GM23338 (cell line): ENCODE data around the gene ETNPPL. TPM values are rescaled to one million over a fixed set of nuclear protein-coding genes. Genes with fewer than 3 reads are reported as not detected.

Experiments
- ATAC-seq: fragments of 200-7000 bp; cut with Tn5 transposase; 3 replicates; pipeline ENCODE4 v1.9.1; 2020
- DNase-seq: peaks from one replicate; pipeline ENCODE4 v3.0.0-alpha.2; 2015; ENCODE audit warnings: low spot score
- H2AFZ ChIP-seq: fragments of 200-600 bp; sonication (generic); 2 replicates; pipeline ENCODE4 v1.8.0; 2016; ENCODE audit warnings: antibody characterized with exemption, mild to moderate bottlenecking, moderate library complexity
- H3F3A ChIP-seq: fragments of 200-600 bp; sonication (generic); replicated peaks from 2 replicates; pipeline ENCODE4 v1.8.0; 2017; ENCODE audit warnings: antibody characterized with exemption, mixed run types, low read depth
- H3K27ac ChIP-seq: fragments of 200-600 bp; sonication (generic); 2 replicates; pipeline ENCODE4 v1.6.1; 2016; ENCODE audit warnings: low read depth
- H3K27me3 ChIP-seq: fragments of 200-600 bp; sonication (generic); 2 replicates; pipeline ENCODE4 v1.8.0; 2016; ENCODE audit warnings: mild to moderate bottlenecking, mixed run types, moderate library complexity; ENCODE audit not compliant: insufficient read depth
- H3K36me3 ChIP-seq: fragments of 200-600 bp; sonication (generic); 2 replicates; pipeline ENCODE4 v1.8.0; 2016; ENCODE audit warnings: mild to moderate bottlenecking; ENCODE audit not compliant: insufficient read depth
- H3K4me1 ChIP-seq: fragments of 200-600 bp; sonication (generic); 2 replicates; pipeline ENCODE4 v1.8.0; 2016; ENCODE audit warnings: mild to moderate bottlenecking, moderate library complexity; ENCODE audit not compliant: insufficient read depth
- H3K4me2 ChIP-seq: fragments of 200-600 bp; sonication (generic); 2 replicates; pipeline ENCODE4 v1.7.1; 2017; ENCODE audit warnings: mixed run types
- H3K4me3 ChIP-seq: fragments of 200-600 bp; sonication (generic); 2 replicates; pipeline ENCODE4 v1.6.1; 2016; ENCODE audit warnings: mixed run types
- H3K79me2 ChIP-seq: fragments of 200-600 bp; sonication (generic); replicated peaks from 2 replicates; pipeline ENCODE4 v1.8.0; 2017; ENCODE audit warnings: mild to moderate bottlenecking; ENCODE audit not compliant: insufficient read depth
- H3K9me2 ChIP-seq: fragments of 200-600 bp; sonication (generic); 2 replicates; pipeline ENCODE4 v1.8.0; 2017; ENCODE audit not compliant: insufficient read depth
- H4K20me1 ChIP-seq: fragments of 200-600 bp; sonication (generic); replicated peaks from 2 replicates; pipeline ENCODE4 v1.8.0; 2017; ENCODE audit warnings: mild to moderate bottlenecking; ENCODE audit not compliant: insufficient read depth
- H3K27ac Mint-ChIP-seq: 2 replicates; pipeline ENCODE4 v1.8.0; 2020; ENCODE audit warnings: inconsistent platforms, mild to moderate bottlenecking, moderate library complexity, mixed read lengths
- H3K27me3 Mint-ChIP-seq: 3 replicates; pipeline ENCODE4 v1.8.0; 2022; ENCODE audit warnings: low read depth, mild to moderate bottlenecking, moderate library complexity, mixed read lengths, inconsistent platforms; ENCODE audit not compliant: insufficient read depth, poor library complexity
- H3K36me3 Mint-ChIP-seq: 3 replicates; pipeline ENCODE4 v1.8.0; 2021; ENCODE audit warnings: low read depth, mild to moderate bottlenecking, inconsistent platforms, moderate library complexity, mixed read lengths
- H3K4me1 Mint-ChIP-seq: 3 replicates; pipeline ENCODE4 v1.8.0; 2020; ENCODE audit warnings: mild to moderate bottlenecking, inconsistent platforms, mixed read lengths
- H3K4me3 Mint-ChIP-seq: 3 replicates; pipeline ENCODE4 v1.8.0; 2021; ENCODE audit warnings: moderate library complexity, mild to moderate bottlenecking, inconsistent platforms, mixed read lengths
- H3K9me3 Mint-ChIP-seq: 3 replicates; pipeline ENCODE4 v1.8.0; 2020; ENCODE audit warnings: moderate library complexity, mild to moderate bottlenecking, inconsistent platforms, mixed read lengths
- CREB1 ChIP-seq: fragments of 250-450 bp; sonication (Bioruptor Pico); IDR thresholded peaks from 2 replicates; pipeline ENCODE4 v1.5.0; 2020; ENCODE audit warnings: low read depth, mild to moderate bottlenecking, moderate library complexity
- EZH2phosphoT487 ChIP-seq: fragments of 200-600 bp; sonication (generic); IDR thresholded peaks from one replicate; pipeline ENCODE4 v1.8.1; 2018; ENCODE audit warnings: antibody characterized with exemption; ENCODE audit not compliant: unreplicated experiment
- JUNB ChIP-seq: IDR thresholded peaks from one replicate; pipeline ENCODE4 v1.6.1; 2016; ENCODE audit warnings: antibody characterized with exemption; ENCODE audit not compliant: unreplicated experiment
- NANOG ChIP-seq: IDR thresholded peaks from 2 replicates; pipeline ENCODE4 v1.6.1; 2016; ENCODE audit warnings: antibody characterized with exemption, borderline replicate concordance
- POLR2AphosphoS5 ChIP-seq: IDR thresholded peaks from 2 replicates; pipeline ENCODE4 v1.6.1; 2016; ENCODE audit warnings: antibody characterized with exemption, low read depth
- STAT1 ChIP-seq: IDR thresholded peaks from one replicate; pipeline ENCODE4 v1.6.1; 2016; ENCODE audit warnings: antibody characterized with exemption; ENCODE audit not compliant: unreplicated experiment
- ZNF114 ChIP-seq: fragments of 250-450 bp; sonication (Bioruptor Pico); IDR thresholded peaks from 2 replicates; pipeline ENCODE4 v1.5.0; 2020; ENCODE audit warnings: mild to moderate bottlenecking, moderate library complexity
- ZNF331 ChIP-seq: fragments of 250-450 bp; sonication (Bioruptor Pico); IDR thresholded peaks from 2 replicates; pipeline ENCODE4 v1.5.0; 2020; ENCODE audit warnings: low read depth, mild to moderate bottlenecking, moderate library complexity
- long read RNA-seq: library from polyadenylated mRNA; unstranded; transcript quantifications from one replicate; pipeline ENCODE4 v2.0.0, GENCODE V29; 2020; ENCODE audit not compliant: unreplicated experiment
- polyA plus RNA-seq: library from polyadenylated mRNA; unstranded; fragments of >200 nt; fragmentation: Nextera tagmentation; extraction: Ambion mirVana; gene quantifications from 2 replicates; pipeline ENCODE4 v1.2.1, GENCODE V29; 2016
- total RNA-seq: library from RNA; depleted of rRNA; stranded (reverse); fragments of >200 nt; shearing (Covaris generic); gene quantifications from 2 replicates; pipeline ENCODE4 v1.2.3, GENCODE V29; 2014; rRNA removed
- TF ChIP-seq, protein P1 (sequence below): IDR thresholded peaks from one replicate; pipeline ENCODE4 v1.6.1; 2018; ENCODE audit warnings: antibody characterized with exemption; ENCODE audit not compliant: unreplicated experiment
- TF ChIP-seq, protein P2 (sequence below), 2 experiments: fragments of 200-600 bp in 1 of 2; sonication (generic) in 1 of 2; conservative IDR thresholded peaks; 2 replicates each; pipeline versions ENCODE4 v1.5.1 to v1.6.1; 2016 to 2017; ENCODE audit warnings: antibody characterized with exemption in 2 of 2, low read depth in 2 of 2, mild to moderate bottlenecking in 2 of 2, moderate library complexity in 1 of 2

The ETNPPL gene
- total RNA-seq (1.3 and 1.5 TPM in 2 replicates), polyA plus RNA-seq (1.2 and 1.4 TPM in 2 replicates)
- long read RNA-seq, partial matches to known transcripts, result 0 of 1 reads
- long read RNA-seq, other reads (novel, unspliced or antisense), result 1 of 1 reads

DNA sequence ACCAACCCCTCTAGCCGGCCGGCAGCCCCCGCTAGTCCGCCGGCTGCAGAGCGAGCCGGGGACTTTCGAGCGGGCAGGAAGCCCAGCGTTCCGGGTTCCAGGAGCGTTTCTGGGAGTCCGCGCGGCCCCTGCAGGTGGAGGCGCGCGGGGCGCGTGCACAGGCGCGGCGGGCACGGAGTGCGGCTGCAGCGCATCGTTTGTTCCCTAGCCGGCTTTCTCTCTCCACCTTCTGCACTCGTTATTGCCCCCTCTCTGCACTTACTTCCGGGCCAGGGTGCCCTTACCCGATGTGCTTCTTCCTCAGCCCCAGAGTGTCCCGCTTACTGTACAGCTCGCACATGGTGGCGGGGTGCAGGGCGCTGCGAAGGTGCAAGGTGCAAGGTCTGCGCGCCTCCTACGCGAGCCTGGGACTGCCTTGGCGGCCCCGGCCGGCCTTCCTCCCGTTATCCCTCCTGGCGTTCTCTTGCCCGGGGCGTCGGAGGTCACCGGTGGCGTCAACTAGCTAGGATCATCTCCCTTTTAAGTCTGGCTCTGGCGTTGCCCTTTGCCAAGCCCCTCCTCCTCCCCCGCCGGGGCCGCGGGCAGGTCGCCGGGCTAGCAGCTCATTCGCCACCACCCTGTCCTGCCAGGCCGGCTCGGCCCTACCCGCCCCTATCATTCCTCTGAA, at the start of gene ETNPPL:
Gene ETNPPL (minus strand): TSS at position 495 of the 667 bp plus-strand sequence. CDS start 155 bp downstream, at position 340.
- no peaks in the 10 kb centered on the region for H3K9me3 Mint-ChIP-seq
- Histone ChIP-seq H2AFZ (peak within 1 kb of the TSS; percentile 100), H3K36me3 (no peaks in the 10 kb centered on the region), H3K4me3 (peak within 1 kb of the TSS; percentile 91), H3F3A (peaks cover 7% of the 10 kb centered on the region; the same call in 1 of the 2 replicates), H3K27me3 (peaks cover 32% of the 10 kb centered on the region), H3K27ac (no peak within 1 kb of the TSS), H3K9me2 (no peaks in the 10 kb centered on the region), H4K20me1 (no peaks in the 10 kb centered on the region), H3K4me1 (peaks cover 12% of the 10 kb centered on the region), H3K4me2 (peak within 1 kb of the TSS; percentile 99), H3K79me2 (no peaks in the 10 kb centered on the region)
- peak; percentile 89 for ATAC-seq
- H3K4me3 Mint-ChIP-seq, result peak within 1 kb of the TSS; percentile 78
- TF ChIP-seq STAT1 (no peak), ZNF331 (no peak)
- TF ChIP-seq, protein P1, sequence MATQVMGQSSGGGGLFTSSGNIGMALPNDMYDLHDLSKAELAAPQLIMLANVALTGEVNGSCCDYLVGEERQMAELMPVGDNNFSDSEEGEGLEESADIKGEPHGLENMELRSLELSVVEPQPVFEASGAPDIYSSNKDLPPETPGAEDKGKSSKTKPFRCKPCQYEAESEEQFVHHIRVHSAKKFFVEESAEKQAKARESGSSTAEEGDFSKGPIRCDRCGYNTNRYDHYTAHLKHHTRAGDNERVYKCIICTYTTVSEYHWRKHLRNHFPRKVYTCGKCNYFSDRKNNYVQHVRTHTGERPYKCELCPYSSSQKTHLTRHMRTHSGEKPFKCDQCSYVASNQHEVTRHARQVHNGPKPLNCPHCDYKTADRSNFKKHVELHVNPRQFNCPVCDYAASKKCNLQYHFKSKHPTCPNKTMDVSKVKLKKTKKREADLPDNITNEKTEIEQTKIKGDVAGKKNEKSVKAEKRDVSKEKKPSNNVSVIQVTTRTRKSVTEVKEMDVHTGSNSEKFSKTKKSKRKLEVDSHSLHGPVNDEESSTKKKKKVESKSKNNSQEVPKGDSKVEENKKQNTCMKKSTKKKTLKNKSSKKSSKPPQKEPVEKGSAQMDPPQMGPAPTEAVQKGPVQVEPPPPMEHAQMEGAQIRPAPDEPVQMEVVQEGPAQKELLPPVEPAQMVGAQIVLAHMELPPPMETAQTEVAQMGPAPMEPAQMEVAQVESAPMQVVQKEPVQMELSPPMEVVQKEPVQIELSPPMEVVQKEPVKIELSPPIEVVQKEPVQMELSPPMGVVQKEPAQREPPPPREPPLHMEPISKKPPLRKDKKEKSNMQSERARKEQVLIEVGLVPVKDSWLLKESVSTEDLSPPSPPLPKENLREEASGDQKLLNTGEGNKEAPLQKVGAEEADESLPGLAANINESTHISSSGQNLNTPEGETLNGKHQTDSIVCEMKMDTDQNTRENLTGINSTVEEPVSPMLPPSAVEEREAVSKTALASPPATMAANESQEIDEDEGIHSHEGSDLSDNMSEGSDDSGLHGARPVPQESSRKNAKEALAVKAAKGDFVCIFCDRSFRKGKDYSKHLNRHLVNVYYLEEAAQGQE, result no peak
- TF ChIP-seq, protein P2, sequence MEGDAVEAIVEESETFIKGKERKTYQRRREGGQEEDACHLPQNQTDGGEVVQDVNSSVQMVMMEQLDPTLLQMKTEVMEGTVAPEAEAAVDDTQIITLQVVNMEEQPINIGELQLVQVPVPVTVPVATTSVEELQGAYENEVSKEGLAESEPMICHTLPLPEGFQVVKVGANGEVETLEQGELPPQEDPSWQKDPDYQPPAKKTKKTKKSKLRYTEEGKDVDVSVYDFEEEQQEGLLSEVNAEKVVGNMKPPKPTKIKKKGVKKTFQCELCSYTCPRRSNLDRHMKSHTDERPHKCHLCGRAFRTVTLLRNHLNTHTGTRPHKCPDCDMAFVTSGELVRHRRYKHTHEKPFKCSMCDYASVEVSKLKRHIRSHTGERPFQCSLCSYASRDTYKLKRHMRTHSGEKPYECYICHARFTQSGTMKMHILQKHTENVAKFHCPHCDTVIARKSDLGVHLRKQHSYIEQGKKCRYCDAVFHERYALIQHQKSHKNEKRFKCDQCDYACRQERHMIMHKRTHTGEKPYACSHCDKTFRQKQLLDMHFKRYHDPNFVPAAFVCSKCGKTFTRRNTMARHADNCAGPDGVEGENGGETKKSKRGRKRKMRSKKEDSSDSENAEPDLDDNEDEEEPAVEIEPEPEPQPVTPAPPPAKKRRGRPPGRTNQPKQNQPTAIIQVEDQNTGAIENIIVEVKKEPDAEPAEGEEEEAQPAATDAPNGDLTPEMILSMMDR (conservative IDR thresholded peaks at IDR 0.05; ENCODE audit: low read depth in 2 of 2), result peak in 1 of 2 experiments; percentile 20; a peak in 1 of 4 replicates
- H3K27me3 Mint-ChIP-seq, result peaks cover 20% of the 10 kb centered on the region
- H3K36me3 Mint-ChIP-seq, result no peaks in the 10 kb centered on the region
- H3K27ac Mint-ChIP-seq, result no peak within 1 kb of the TSS
- DNase-seq, result peak; percentile 88
- peaks cover 11% of the 10 kb centered on the region for H3K4me1 Mint-ChIP-seq

- peaks cover 1% of the 10 kb centered on the region for H3K27me3 Mint-ChIP-seq
- no peaks in the 10 kb centered on the region for H3K36me3 ChIP-seq
- H3K4me3 Mint-ChIP-seq, result no peak overlapping the region
- H4K20me1 ChIP-seq, result no peaks in the 10 kb centered on the region
- ATAC-seq, result no peak
- no peak overlapping the region for H2AFZ ChIP-seq
- H3K27ac ChIP-seq, result no peak overlapping the region
- H3K27ac Mint-ChIP-seq, result no peak overlapping the region
- peaks cover 7% of the 10 kb centered on the region; the same call in 2 of the 3 replicates for H3K4me1 Mint-ChIP-seq
- no peak overlapping the region for H3K4me2 ChIP-seq
- H3K79me2 ChIP-seq, result no peaks in the 10 kb centered on the region
- H3K4me1 ChIP-seq, result no peaks in the 10 kb centered on the region
- no peaks in the 10 kb centered on the region for H3K9me2 ChIP-seq
- no peaks in the 10 kb centered on the region for H3K27me3 ChIP-seq
- no peaks in the 10 kb centered on the region for H3K9me3 Mint-ChIP-seq
- no peak overlapping the region for H3K4me3 ChIP-seq
- no peak for DNase-seq
- no peaks in the 10 kb centered on the region for H3K36me3 Mint-ChIP-seq
- no peaks in the 10 kb centered on the region for H3F3A ChIP-seq
- no peak for TF ChIP-seq ZNF331
- TF ChIP-seq, protein P2 (conservative IDR thresholded peaks at IDR 0.05; ENCODE audit: low read depth in 2 of 2), result no peak
- no peak for TF ChIP-seq ZNF114 (CRISPR knock-in tag)
- TF ChIP-seq STAT1, result no peak
- TF ChIP-seq JUNB, result no peak
- no peak for TF ChIP-seq POLR2AphosphoS5
- TF ChIP-seq NANOG, result no peak
- no peak for TF ChIP-seq EZH2phosphoT487
- TF ChIP-seq CREB1 (CRISPR knock-in tag), result no peak
Observed at GRCh38 chr4:108811486-108811885, 48.6 kb upstream of the ETNPPL start.
